RWPE2 (cell line): ENCODE measurements around the gene DBR1.

Experiments used
- ATAC-seq: fragments of 200-7000 bp; cut with Tn5 transposase; 3 replicates; pipeline ENCODE4 v1.9.1; 2021; ENCODE audit warnings: low read depth
- DNase-seq: peaks from one replicate; pipeline ENCODE4 v3.0.0-alpha.2; 2020; ENCODE audit warnings: low spot score
- H3K27ac ChIP-seq: fragments of 450-650 bp; 2 replicates; pipeline ENCODE4 v1.5.1; 2017; ENCODE audit warnings: mild to moderate bottlenecking; ENCODE audit not compliant: poor library complexity, severe bottlenecking
- H3K27me3 ChIP-seq: fragments of 250-450 bp; sonication (Bioruptor Pico); 2 replicates; pipeline ENCODE4 v1.5.1; 2021; ENCODE audit warnings: mild to moderate bottlenecking, moderate library complexity; ENCODE audit not compliant: insufficient read depth, poor library complexity, severe bottlenecking
- H3K36me3 ChIP-seq: fragments of 250-450 bp; sonication (Bioruptor Pico); 2 replicates; pipeline ENCODE4 v1.5.1; 2020; ENCODE audit warnings: low read depth, mild to moderate bottlenecking, moderate library complexity
- H3K4me1 ChIP-seq: fragments of 250-450 bp; sonication (Bioruptor Pico); 2 replicates; pipeline ENCODE4 v1.5.1; 2021; ENCODE audit warnings: mild to moderate bottlenecking, moderate library complexity; ENCODE audit not compliant: insufficient read depth, poor library complexity, severe bottlenecking
- H3K4me3 ChIP-seq: fragments of 250-450 bp; sonication (Bioruptor Pico); 2 replicates; pipeline ENCODE4 v1.5.1; 2021; ENCODE audit warnings: mild to moderate bottlenecking, moderate library complexity; ENCODE audit not compliant: severe bottlenecking
- H3K9me3 ChIP-seq: fragments of 250-450 bp; sonication (Bioruptor Pico); 2 replicates; pipeline ENCODE4 v1.5.1; 2021; ENCODE audit warnings: mild to moderate bottlenecking, moderate library complexity; ENCODE audit not compliant: severe bottlenecking
- CTCF ChIP-seq: fragments of 450-650 bp; IDR thresholded peaks from one replicate; pipeline ENCODE4 v1.5.1; 2017; ENCODE audit warnings: mild to moderate bottlenecking, moderate library complexity; ENCODE audit not compliant: poor library complexity, severe bottlenecking

The DBR1 gene

GRCh38 chr3:138205527-138205926 is 30.8 kb upstream of the DBR1 start:
- no peaks in the 10 kb centered on the region for H3K27me3 ChIP-seq
- H3K36me3 ChIP-seq: peaks cover 9% of the 10 kb centered on the region; the same call in 1 of the 2 replicates
- no peak for TF ChIP-seq CTCF
- H3K27ac ChIP-seq: no peak overlapping the region
- ATAC-seq (no peak), DNase-seq (no peak)
- H3K4me3 ChIP-seq: no peak overlapping the region
- H3K4me1 ChIP-seq: no peaks in the 10 kb centered on the region
- H3K9me3 ChIP-seq: no peaks in the 10 kb centered on the region

- Histone ChIP-seq H3K4me1 (no peaks in the 10 kb centered on the region), H3K27me3 (no peaks in the 10 kb centered on the region), H3K4me3 (no peak overlapping the region), H3K27ac (no peak overlapping the region), H3K9me3 (no peaks in the 10 kb centered on the region), H3K36me3 (0 out of 2 replicates have a peak, but pooled peaks cover 4% of the 10 kb centered on the region)
- ATAC-seq: no peak
- DNase-seq: no peak
- no peak for TF ChIP-seq CTCF
Observed at GRCh38 chr3:138203938-138204337, 29.2 kb upstream of the DBR1 start.

GRCh38 chr3:138202945-138203701 is 28.4 kb upstream of the DBR1 start:
- H3K36me3 ChIP-seq: 0 out of 2 replicates have a peak, but pooled peaks cover 4% of the 10 kb centered on the region
- H3K9me3 ChIP-seq: no peaks in the 10 kb centered on the region
- no peaks in the 10 kb centered on the region for H3K27me3 ChIP-seq
- no peak for TF ChIP-seq CTCF
- DNase-seq (no peak), ATAC-seq (no peak)
- H3K27ac ChIP-seq: no peak overlapping the region
- H3K4me1 ChIP-seq: no peaks in the 10 kb centered on the region
- no peak overlapping the region for H3K4me3 ChIP-seq

GRCh38 chr3:138200424-138200823 is 25.7 kb upstream of the DBR1 start:
- peaks cover 5% of the 10 kb centered on the region; the same call in 1 of the 2 replicates for H3K36me3 ChIP-seq
- H3K4me3 ChIP-seq: no peak overlapping the region
- no peak for TF ChIP-seq CTCF
- no peak overlapping the region for H3K27ac ChIP-seq
- H3K4me1 ChIP-seq: peaks cover 9% of the 10 kb centered on the region
- DNase-seq (no peak), ATAC-seq (no peak)
- no peaks in the 10 kb centered on the region for H3K27me3 ChIP-seq
- H3K9me3 ChIP-seq: no peaks in the 10 kb centered on the region

GRCh38 chr3:138199851-138200250 is 25.1 kb upstream of the DBR1 start:
- H3K4me3 ChIP-seq: no peak overlapping the region
- no peaks in the 10 kb centered on the region for H3K27me3 ChIP-seq
- no peaks in the 10 kb centered on the region for H3K9me3 ChIP-seq
- H3K36me3 ChIP-seq: peaks cover 5% of the 10 kb centered on the region; the same call in 1 of the 2 replicates
- ATAC-seq: no peak
- TF ChIP-seq CTCF: no peak
- H3K27ac ChIP-seq: no peak overlapping the region
- DNase-seq: no peak
- peaks cover 12% of the 10 kb centered on the region for H3K4me1 ChIP-seq
